ENCODE results near the gene OASL. TPM values are rescaled to one million over a fixed set of nuclear protein-coding genes. Genes with fewer than 3 reads are reported as not detected.
"Not testable (repeated sequence)": the region's sequence is repeated elsewhere in the genome, so short reads cannot be mapped to it uniquely, and the experiment has no call there.

The OASL gene
- total RNA-seq, 6 donors from 2014 or later = 5.2 to 24.2 (median 17.2) TPM

DNA sequence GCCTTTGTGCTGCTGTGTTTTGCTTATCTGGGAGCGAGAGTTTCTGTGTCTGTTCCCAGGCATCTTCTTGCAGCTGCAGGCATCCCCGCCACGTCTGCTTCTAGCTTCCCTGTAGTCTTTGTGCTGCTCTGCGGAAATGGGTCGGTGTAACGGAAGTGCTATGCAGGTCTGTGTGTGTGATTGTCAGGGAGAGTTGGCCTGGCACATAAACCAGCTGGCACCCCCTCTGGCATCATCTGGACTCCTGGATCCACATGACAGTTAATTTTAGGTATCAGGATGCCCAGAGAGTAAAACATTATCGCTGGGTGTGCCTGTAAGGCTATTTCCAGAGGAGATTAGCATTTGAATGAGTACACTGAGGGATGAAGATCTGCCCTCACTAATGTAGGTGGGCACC lies 9.4 kb upstream of the OASL start:
- TF ChIP-seq, protein P1, sequence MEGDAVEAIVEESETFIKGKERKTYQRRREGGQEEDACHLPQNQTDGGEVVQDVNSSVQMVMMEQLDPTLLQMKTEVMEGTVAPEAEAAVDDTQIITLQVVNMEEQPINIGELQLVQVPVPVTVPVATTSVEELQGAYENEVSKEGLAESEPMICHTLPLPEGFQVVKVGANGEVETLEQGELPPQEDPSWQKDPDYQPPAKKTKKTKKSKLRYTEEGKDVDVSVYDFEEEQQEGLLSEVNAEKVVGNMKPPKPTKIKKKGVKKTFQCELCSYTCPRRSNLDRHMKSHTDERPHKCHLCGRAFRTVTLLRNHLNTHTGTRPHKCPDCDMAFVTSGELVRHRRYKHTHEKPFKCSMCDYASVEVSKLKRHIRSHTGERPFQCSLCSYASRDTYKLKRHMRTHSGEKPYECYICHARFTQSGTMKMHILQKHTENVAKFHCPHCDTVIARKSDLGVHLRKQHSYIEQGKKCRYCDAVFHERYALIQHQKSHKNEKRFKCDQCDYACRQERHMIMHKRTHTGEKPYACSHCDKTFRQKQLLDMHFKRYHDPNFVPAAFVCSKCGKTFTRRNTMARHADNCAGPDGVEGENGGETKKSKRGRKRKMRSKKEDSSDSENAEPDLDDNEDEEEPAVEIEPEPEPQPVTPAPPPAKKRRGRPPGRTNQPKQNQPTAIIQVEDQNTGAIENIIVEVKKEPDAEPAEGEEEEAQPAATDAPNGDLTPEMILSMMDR (IDR thresholded peaks at IDR 0.05) = no peak
- TF ChIP-seq POLR2AphosphoS5 (IDR thresholded peaks at IDR 0.05) (no peak), POLR2A (IDR thresholded peaks at IDR 0.05) (no peak), EP300 (IDR thresholded peaks at IDR 0.05) (no peak)
- 67 to 78% methylated on average over 7 of the region's 7 CpGs for WGBS, 2 donors
- H3K36me3 ChIP-seq = no peaks in the 10 kb centered on the region
- H3K4me3 ChIP-seq = no peak overlapping the region
- no peaks in the 10 kb centered on the region for H3K27me3 ChIP-seq
- H3K4me1 ChIP-seq = no peaks in the 10 kb centered on the region
- DNase-seq = no peak
- no peak overlapping the region for H3K27ac ChIP-seq
- ATAC-seq (ENCODE audit: low FRiP score in 2 of 2) = no peak
- H3K9me3 ChIP-seq = no peaks in the 10 kb centered on the region

DNA sequence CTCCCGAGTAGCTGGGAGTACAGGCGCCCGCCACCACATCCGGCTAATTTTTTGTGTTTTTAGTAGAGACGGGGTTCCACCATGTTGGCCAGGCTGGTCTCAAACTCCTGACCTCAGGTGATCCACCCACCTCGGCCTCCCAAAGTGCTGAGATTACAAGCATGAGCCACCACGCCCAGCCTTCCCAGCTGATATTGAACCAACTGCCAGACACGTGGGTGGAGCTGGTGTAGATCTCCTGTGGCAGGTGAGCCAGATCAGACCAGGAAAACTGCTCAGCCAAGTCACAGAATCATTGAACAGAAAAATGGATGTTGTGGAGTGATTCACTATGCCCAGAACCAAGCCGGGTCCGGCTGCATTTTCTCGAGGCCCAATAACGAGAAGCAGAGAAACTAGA lies 8.4 kb upstream of the OASL start:
- H3K27ac ChIP-seq; DNase-seq; H3K9me3 ChIP-seq; H3K27me3 ChIP-seq; H3K36me3 ChIP-seq; ATAC-seq (ENCODE audit: low FRiP score in 2 of 2); H3K4me3 ChIP-seq; H3K4me1 ChIP-seq: not testable (repeated sequence)
- 86% methylated on average over 12 of the region's 12 CpGs for WGBS, 2 donors

GRCh38 chr12:121043067-121043466 lies 4.0 kb upstream of the OASL start:
- H3K4me1 ChIP-seq = peaks cover 5 to 9% (median 7%) of the 10 kb centered on the region in 4 donors
- no peak overlapping the region for H3K27ac ChIP-seq
- DNase-seq = no peak
- WGBS, 2 donors = 80 to 89% methylated on average over 4 of the region's 4 CpGs
- H3K4me3 ChIP-seq = no peak overlapping the region
- H3K27me3 ChIP-seq = no peaks in the 10 kb centered on the region
- H3K9me3 ChIP-seq = no peaks in the 10 kb centered on the region
- no peaks in the 10 kb centered on the region for H3K36me3 ChIP-seq
- no peak for ATAC-seq (ENCODE audit: low FRiP score in 2 of 2)
- TF ChIP-seq POLR2A (IDR thresholded peaks at IDR 0.05) (no peak), EP300 (IDR thresholded peaks at IDR 0.05) (no peak), POLR2AphosphoS5 (IDR thresholded peaks at IDR 0.05) (no peak)
- TF ChIP-seq, protein P1 (IDR thresholded peaks at IDR 0.05) = no peak

DNA sequence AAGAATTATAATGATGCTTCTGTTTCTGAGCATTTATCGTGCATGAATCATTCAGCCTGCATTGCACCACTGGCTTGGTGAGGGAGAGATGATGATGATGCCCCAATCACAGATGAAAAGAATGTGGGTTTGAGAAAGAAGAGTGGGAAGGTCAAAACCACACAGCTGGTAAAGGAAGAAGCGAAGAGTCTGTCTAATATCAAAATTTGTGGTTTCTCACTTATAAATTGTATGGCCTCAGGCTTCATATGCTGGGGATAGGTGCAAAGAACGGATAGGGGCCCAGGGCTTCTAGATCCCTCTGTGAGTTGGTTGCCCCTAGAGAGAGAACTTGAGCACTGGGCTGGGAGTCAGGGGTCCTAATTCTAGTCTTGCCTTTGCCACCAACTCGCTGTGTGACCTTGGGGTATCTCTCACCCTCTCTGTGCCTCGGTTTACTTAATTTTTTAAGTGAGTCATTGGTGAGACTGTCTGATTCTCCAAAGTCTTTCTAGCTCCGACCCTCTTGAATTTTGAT lies 2.2 kb downstream of the OASL start:
- no peak for ATAC-seq (ENCODE audit: low FRiP score in 2 of 2)
- Histone ChIP-seq H3K27me3 (no peaks in the 10 kb centered on the region), H3K4me1 (peaks cover 6 to 20% (median 10%) of the 10 kb centered on the region in 4 donors), H3K36me3 (no peaks in the 10 kb centered on the region), H3K9me3 (no peaks in the 10 kb centered on the region), H3K27ac (no peak overlapping the region), H3K4me3 (peak overlapping the region in 1 of 4 donors; percentile 61)
- no peak for DNase-seq
- TF ChIP-seq POLR2AphosphoS5 (IDR thresholded peaks at IDR 0.05) (no peak), EP300 (IDR thresholded peaks at IDR 0.05) (no peak), POLR2A (IDR thresholded peaks at IDR 0.05) (no peak)
- TF ChIP-seq, protein P1 (IDR thresholded peaks at IDR 0.05) = no peak
- WGBS, 2 donors = 71 to 76% methylated on average over 6 of the region's 6 CpGs

DNA sequence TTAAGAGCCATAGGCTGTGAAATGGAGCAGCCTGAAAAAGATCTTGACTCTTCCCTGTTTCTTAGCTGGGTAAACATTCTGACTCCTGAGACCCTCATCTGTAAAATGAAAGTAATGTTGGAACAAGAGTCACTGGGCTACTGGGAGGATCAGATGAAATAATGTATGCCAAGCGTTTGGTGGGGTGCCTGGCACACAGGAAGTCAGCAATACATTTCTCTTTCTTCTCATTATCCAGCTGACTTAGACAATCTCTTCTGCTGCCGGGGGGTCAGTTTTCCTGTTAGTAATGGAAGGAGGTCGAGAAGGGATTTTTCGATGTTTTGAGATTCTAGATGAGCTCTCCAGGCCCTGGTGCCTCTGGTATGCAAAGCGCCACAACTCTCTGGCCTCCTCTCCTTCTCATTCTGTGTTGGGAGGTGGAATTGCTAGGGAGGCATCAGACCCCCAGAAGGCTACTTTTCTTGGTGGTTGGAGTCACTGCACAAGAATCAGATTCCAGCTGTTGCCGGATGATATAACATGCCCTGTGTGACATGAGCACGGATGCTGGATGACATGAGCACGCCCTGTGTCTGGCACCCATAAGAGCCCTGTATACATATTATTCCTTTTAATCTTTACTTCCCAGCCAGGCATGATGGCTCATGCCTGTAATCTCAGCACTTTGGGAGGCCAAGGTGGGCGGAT lies 4.3 kb downstream of the OASL start:
- DNase-seq (no peak), ATAC-seq (ENCODE audit: low FRiP score in 2 of 2) (no peak)
- Histone ChIP-seq H3K27me3 (no peaks in the 10 kb centered on the region), H3K36me3 (no peaks in the 10 kb centered on the region), H3K27ac (peak overlapping the region in 1 of 4 donors; percentile 8), H3K9me3 (no peaks in the 10 kb centered on the region), H3K4me3 (no peak overlapping the region), H3K4me1 (peaks cover 6 to 20% (median 10%) of the 10 kb centered on the region in 4 donors)
- WGBS, 2 donors = 76 to 78% methylated on average over 9 of the region's 9 CpGs
- TF ChIP-seq POLR2AphosphoS5 (IDR thresholded peaks at IDR 0.05) = no peak
- TF ChIP-seq, protein P1 (IDR thresholded peaks at IDR 0.05) = no peak

Measured in upper lobe of left lung (tissue), 6 donors.